ENCODE data around the gene AFMID.

Gene AFMID

GRCh38 chr17:78180083-78180482 lies 7.1 kb upstream of the AFMID start:
- DNase-seq, result no peak

GRCh38 chr17:78180508-78180907 lies 6.7 kb upstream of the AFMID start:
- no peak for DNase-seq

GRCh38 chr17:78182504-78182903 lies 4.7 kb upstream of the AFMID start:
- no peak for DNase-seq

- DNase-seq, result no peak
These were observed 3.2 kb upstream of the AFMID start for GRCh38 chr17:78183916-78184315.

- no peak for DNase-seq
These were observed 2.8 kb upstream of the AFMID start for GRCh38 chr17:78184351-78184750.

- DNase-seq, result no peak
These were observed 2.3 kb upstream of the AFMID start for GRCh38 chr17:78184868-78185267.

- DNase-seq, result peak; percentile 49
These were observed 1.0 kb upstream of the AFMID start for GRCh38 chr17:78185981-78186691.

GRCh38 chr17:78196716-78197115 lies 9.6 kb downstream of the AFMID start:
- no peak for DNase-seq

- DNase-seq, result peak; percentile 15
These were observed 10.1 kb downstream of the AFMID start for GRCh38 chr17:78197147-78197832.

GRCh38 chr17:78200451-78200850 lies 13.3 kb downstream of the AFMID start:
- DNase-seq, result no peak

- DNase-seq, result no peak
These were observed 15.5 kb downstream of the AFMID start for GRCh38 chr17:78202666-78203065.

GRCh38 chr17:78204387-78205123 lies 17.4 kb downstream of the AFMID start:
- DNase-seq, result no peak

GRCh38 chr17:78205124-78205775 lies 18.1 kb downstream of the AFMID start:
- no peak for DNase-seq

GRCh38 chr17:78206298-78206697 lies 19.1 kb downstream of the AFMID start:
- no peak for DNase-seq

- no peak for DNase-seq
These were observed 21.3 kb downstream of the AFMID start for GRCh38 chr17:78208486-78208885.

- no peak for DNase-seq
These were observed 22.9 kb downstream of the AFMID start for GRCh38 chr17:78210111-78210510.

GRCh38 chr17:78211032-78211431 lies 23.9 kb downstream of the AFMID start:
- no peak for DNase-seq

GRCh38 chr17:78214016-78214705 lies 27.0 kb downstream of the AFMID start, which contains the start of gene BIRC5:
Gene BIRC5, plus strand, starts transcription at chr17:78214253. Its CDS starts 64 bp downstream, at chr17:78214317.
- DNase-seq, result peak; percentile 90

- no peak for DNase-seq
These were observed 27.5 kb downstream of the AFMID start for GRCh38 chr17:78214706-78215061.

- no peak for DNase-seq
These were observed 32.4 kb downstream of the AFMID start for GRCh38 chr17:78219396-78220150.

- DNase-seq, result no peak
These were observed 35.9 kb downstream of the AFMID start for GRCh38 chr17:78223061-78223460.

GRCh38 chr17:78223765-78224164 lies 36.6 kb downstream of the AFMID start:
- no peak for DNase-seq

Data from fibroblast of skin of scalp (primary cell).